IPS-NIHi7 (cell line): Measurements from ENCODE around the gene ERO1B.
"Not testable (repeated sequence)": the region's sequence is repeated elsewhere in the genome, so short reads cannot be mapped to it uniquely, and the experiment has no call there.

Source experiments
- DNase-seq: peaks from one replicate; pipeline ENCODE4 v3.0.0; 2012; ENCODE audit warnings: mixed read lengths; ENCODE audit errors: extremely low spot score

ERO1B gene

DNA sequence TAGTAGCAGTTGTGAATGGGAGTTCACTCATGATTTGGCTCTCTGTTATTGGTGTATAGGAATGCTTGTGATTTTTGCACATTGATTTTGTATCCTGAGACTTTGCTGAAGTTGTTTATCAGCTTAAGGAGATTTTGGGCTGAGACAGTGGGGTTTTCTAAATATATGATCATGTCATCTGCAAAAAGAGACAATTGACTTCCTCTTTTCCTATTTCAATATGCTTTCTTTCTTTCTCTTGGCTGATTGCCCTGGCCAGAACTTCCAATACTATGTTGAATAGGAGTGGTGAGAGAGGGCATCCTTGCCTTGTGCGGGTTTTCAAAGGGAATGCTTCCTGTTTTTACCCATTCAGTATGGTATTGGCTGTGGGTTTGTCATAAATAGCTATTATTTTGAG lies 93.7 kb downstream of the ERO1B start:
- DNase-seq = not testable (repeated sequence)

DNA sequence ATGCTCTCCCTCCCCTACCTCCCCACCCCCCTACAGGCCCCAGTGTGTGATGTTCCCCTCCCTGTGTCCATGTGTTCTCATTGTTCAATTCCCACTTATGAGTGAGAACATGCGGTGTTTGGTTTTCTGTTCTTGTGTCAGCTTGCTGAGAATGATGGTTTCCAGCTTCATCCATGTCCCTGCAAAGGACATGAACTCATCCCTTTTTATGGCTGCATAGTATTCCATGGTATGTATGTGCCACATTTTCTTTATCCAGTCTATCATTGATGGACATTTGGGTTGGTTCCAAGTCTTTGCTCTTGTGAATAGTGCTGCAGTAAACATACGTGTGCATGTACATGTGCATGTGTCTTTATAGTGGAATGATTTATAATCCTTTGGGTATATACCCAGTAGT lies 95.3 kb downstream of the ERO1B start:
- DNase-seq = not testable (repeated sequence)

DNA sequence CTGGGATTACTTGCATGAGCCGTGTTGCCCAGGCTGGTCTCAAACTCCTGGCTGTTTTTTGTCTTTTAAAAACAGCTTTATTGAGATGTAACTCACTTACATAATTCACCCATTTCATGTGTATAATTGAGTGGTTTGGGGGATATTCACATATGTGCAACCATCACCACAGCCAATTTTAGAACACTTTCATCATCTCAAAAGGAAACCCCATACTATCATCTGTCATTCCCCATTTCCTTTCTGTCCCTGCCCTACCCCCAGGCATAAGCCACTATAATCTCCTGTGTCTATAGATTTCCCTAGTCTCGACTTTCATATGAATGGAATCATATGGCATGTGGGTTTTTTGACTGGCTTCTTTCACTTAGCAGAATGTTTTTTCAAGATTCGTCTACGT lies 96.1 kb downstream of the ERO1B start:
- no peak for DNase-seq

DNA sequence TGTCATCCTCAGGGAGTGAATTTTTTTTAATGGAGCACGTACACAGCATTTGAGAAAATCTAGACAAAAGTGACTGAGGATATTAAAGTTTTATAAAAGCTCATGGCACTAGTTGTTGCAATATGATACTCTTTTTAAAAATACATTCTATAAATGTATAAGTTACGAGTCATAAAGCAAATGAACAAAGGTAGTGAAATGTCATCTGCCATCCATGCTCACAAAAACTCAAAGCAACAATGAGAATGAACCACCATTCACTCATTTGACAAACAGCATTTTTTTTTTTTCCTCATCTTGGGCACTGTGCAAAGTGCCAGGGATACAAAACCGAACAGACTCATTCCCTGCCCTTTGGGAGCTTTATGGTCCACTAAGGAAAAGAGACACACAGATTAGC lies 100.7 kb downstream of the ERO1B start:
- DNase-seq = no peak

DNA sequence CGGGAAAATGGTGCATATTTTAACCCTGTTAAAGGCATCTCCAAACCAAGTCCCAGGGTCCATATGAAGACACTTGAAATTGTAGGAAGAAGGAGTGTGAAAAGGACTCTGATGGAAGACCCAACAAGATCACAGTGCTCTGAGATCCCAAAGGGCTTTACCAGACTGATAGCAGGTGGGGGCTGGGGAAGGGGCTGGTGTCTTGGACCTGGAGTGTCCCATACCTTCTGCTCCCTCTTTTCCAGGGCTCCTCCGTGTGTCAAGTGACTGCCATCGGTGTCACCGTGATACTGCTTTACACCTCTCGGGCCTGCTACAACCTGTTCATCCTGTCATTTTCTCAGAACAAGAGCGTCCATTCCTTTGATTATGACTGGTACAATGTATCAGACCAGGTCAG lies 102.1 kb downstream of the ERO1B start:
- no peak for DNase-seq

DNA sequence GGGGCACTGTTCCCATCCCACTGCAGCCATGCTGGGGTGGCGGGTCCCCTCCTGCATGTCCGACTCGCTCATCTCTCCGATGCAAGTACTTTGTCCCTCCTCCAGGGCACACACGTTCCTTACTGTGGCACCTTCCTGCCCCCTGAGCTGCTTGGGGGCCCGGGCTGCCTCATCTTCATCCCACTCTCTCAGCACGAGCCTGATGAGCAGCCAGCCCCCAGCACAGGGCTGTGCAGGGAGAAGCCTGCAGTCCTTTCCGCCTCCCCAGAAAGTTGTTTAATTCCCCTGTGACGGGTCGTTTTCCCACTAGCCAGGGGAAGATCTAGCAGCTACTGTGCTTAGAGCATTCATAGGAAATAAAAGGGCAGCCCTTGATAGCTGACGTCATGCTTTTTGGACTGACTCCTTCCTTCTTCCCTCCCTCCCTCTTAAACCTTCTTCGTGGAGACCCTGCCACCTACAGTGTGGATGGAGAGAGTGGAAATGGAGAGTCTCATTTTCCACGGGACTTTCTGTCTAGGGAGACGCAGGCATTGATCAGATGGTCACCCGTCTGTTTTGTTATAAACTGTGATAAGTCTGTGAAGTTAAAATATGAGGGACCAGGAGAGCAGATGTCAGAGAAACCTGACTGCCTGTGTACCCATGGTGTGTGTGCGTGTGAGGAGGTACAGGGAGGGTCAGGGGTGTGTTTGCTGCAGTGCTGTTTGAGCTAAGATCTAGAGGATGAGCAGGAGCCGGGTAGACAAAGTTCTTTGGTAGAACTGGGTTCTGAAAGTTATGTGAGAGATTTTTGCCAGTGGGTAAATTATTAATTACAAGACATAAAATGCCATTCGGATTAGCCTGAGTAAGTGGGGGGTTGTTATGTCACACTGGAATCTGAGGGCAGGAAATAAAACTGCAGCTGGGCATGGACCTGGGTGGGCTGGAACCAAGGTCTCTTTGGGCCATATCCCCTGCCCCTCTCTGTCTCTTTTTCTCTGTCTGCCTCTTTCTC lies 105.1 kb downstream of the ERO1B start:
- DNase-seq = no peak

DNA sequence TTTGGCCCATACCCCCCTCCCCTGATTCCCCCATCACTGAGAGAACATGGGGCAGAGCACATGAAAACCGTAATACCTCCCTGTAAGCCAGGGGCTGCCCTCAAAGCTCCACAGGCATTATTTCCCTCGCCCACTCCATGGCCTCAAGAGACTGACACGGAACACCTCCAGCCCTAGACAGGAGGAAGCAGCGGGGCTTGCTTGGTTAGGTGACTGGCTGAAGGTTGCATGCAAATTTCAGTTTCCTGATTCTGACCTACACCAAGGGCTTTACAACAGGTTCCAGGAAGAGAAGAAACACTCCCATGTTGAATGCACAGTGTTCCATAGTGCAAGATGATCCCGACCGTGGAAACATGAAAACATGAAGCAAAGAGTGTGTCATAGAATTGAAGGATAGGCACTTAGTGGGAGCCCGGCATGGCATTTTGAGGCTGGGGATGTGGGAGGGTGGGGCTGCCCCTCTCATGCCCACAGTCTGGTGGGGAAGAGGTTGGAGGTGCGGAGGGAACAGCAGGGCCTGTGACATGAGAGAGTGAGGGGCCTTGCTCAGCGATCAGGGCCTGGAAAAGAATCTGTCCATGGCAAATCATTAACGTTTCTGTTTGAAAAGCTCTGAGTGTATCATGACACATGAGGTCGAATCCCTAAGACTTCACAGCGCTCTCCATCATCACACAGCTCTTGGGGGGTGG lies 106.0 kb downstream of the ERO1B start:
- no peak for DNase-seq

DNA sequence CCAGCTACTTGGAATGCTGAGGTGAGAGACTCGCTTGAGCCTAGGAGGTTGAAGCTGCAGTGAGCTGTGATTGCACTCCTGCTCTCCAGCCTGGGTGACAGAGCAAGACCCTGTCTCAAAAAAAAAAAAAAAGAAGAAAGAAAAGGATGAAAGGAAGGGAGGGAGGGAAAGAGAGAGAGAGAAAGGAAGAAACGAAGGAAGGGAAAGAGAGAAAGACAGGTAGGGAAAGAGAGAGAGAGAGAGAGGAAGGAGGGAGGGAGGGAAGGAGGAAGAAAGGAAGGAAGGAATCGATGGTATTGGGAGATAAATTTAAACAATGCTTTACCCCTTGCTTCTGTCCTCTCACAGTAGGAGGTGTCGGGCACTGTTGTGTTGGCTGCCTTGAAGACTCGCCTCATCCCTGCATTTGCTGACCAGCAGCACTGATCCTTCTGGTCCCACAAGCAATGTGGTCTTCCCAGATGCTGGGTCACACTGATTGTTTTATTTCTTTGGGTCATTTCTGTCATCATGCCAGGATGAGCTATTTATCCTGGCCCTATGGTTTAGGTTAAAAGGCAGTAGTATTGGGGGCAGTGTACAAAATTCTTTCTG lies 108.5 kb downstream of the ERO1B start:
- peak; percentile 59 for DNase-seq

DNA sequence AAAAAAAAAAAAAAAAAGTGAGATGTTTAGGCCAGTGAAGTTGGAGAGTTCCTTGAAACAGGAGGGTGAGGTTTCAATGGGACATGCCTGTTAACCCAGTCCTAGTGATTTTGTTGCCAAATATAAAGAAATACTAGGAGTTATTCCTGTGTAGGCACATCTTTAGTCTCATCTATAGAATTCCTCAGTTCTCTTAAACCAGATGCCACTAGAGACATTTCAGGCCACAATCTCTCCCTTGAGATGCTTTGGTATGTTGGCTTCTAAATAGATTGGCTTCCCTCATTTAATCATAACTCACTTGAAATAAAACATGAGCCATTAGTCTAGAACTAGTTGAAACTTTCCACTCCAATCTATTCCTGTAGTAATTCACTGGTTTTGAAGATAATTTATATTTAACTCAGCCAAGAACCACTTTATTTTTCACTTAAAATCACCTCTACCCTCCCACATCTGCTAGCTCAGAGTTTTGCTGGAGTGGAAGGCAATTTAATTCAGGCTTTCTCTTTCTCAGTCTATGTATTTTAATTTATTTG lies 109.6 kb downstream of the ERO1B start:
- DNase-seq = no peak

DNA sequence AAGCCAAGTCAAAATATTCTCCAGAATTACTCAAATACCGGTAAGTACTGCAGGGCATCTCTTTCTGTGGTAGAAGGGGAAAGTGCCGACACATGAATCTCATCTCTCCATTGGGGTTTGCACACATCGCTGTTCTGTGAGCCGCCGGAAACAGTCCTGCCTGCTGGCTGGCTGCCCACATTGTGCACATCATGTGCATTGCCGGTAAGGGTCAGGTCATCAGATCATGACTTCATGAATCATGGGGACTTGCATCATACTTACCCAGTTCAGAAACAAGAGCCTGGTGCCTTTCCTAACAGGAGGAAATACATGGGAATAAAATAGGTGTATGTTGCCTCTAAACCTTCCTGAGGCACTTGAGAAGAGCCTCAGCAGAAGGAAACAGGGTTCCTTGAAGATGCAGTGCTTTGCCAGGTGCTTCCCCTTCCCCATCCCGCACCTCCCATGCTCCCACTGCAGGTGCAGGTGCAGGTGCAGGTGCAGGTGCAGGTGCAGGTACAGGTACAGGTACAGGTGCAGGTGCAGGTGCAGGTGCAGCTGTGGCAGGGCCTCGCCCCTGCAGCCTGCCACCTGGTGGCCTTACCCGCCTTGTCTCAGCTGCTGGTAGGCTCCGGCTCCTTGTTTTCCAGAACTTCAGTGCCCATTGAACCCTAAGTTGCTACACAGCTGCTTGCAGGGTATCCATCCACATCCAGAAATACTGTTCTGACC lies 112.9 kb downstream of the ERO1B start:
- DNase-seq = peak; percentile 57

DNA sequence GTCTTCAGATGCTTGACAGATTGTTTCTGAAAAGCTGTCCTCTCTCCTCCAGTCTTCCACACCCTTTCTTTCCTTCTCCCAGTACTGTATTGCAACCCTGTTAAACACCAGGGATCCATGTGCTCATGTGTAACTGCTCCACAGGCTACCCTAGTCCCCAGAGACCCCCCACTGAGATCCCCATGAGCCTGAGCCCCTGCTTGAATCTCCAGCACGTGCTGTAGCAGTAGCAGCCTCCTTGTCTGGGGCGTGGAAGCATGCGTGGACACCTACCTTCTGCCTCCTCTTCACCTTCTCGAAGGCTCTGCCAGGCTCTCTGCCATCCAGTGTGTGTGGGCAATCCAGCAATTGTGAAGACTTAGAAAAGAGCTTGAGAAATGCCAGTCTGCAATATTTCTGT lies 114.2 kb downstream of the ERO1B start:
- peak; percentile 3 for DNase-seq

DNA sequence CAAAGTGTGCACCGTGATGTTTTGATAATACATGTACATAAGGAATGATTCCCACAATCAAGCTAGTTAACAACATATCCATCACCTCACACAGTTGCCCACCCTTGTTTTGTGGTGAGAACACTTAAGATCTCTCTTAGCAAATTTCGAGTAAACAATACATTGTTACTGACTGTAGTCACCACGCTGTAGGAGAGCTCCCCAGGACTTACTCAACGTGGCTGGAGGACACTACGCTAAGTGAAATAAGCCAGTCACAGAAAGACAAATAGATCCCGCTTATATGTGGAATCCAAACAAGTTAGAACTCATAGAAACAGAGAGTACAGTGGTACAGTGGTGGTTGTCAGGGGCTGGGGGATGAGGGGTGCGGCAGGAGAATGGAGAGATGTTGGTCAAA lies 114.6 kb downstream of the ERO1B start:
- DNase-seq = no peak

DNA sequence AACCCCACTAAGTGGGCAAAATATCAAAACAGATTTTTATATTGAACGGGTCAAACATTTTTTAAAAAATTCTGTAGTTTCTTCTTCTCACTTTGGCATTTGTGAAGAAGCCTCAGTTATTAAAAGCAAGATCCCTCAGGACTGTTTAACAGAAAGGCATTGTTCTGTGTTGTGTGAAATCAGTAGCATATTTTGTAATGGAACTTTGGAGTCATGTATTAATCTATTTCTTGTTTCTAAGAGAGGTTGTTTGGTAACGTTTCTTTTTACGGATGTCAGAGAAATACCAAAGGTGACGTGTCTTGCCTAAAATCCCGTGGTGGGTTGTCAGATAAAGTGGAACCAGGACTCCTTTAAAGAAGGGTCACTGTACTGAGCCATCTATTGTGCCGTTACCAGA lies 115.7 kb downstream of the ERO1B start:
- DNase-seq = no peak
